ENCODE data around the gene CTSA. TPM values are rescaled to one million over a fixed set of nuclear protein-coding genes. Genes with fewer than 3 reads are reported as not detected.

Gene CTSA
- total and polyA plus RNA-seq, 9 of the 15 experiments (the other 6 are each of a cell fraction or from before 2014, with no cell fraction given), result 8.8 to 61.7 (median 28.3) TPM

- TF ChIP-seq, protein P1, sequence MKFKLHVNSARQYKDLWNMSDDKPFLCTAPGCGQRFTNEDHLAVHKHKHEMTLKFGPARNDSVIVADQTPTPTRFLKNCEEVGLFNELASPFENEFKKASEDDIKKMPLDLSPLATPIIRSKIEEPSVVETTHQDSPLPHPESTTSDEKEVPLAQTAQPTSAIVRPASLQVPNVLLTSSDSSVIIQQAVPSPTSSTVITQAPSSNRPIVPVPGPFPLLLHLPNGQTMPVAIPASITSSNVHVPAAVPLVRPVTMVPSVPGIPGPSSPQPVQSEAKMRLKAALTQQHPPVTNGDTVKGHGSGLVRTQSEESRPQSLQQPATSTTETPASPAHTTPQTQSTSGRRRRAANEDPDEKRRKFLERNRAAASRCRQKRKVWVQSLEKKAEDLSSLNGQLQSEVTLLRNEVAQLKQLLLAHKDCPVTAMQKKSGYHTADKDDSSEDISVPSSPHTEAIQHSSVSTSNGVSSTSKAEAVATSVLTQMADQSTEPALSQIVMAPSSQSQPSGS (CRISPR knock-in tag; IDR thresholded peaks at IDR 0.05), result no peak
- no peak for TF ChIP-seq HLTF (IDR thresholded peaks at IDR 0.05)
- TF ChIP-seq TBL1XR1 (IDR thresholded peaks at IDR 0.05; ENCODE audit: low read length in 2 of 2), result peak; percentile 38 to 98; a peak in 2 of 4 replicates
- TF ChIP-seq CCNT2 (IDR thresholded peaks at IDR 0.05; ENCODE audit: borderline replicate concordance, extremely low read depth, insufficient read length, low read depth, low read length), result no peak
- TF ChIP-seq, protein P2, sequence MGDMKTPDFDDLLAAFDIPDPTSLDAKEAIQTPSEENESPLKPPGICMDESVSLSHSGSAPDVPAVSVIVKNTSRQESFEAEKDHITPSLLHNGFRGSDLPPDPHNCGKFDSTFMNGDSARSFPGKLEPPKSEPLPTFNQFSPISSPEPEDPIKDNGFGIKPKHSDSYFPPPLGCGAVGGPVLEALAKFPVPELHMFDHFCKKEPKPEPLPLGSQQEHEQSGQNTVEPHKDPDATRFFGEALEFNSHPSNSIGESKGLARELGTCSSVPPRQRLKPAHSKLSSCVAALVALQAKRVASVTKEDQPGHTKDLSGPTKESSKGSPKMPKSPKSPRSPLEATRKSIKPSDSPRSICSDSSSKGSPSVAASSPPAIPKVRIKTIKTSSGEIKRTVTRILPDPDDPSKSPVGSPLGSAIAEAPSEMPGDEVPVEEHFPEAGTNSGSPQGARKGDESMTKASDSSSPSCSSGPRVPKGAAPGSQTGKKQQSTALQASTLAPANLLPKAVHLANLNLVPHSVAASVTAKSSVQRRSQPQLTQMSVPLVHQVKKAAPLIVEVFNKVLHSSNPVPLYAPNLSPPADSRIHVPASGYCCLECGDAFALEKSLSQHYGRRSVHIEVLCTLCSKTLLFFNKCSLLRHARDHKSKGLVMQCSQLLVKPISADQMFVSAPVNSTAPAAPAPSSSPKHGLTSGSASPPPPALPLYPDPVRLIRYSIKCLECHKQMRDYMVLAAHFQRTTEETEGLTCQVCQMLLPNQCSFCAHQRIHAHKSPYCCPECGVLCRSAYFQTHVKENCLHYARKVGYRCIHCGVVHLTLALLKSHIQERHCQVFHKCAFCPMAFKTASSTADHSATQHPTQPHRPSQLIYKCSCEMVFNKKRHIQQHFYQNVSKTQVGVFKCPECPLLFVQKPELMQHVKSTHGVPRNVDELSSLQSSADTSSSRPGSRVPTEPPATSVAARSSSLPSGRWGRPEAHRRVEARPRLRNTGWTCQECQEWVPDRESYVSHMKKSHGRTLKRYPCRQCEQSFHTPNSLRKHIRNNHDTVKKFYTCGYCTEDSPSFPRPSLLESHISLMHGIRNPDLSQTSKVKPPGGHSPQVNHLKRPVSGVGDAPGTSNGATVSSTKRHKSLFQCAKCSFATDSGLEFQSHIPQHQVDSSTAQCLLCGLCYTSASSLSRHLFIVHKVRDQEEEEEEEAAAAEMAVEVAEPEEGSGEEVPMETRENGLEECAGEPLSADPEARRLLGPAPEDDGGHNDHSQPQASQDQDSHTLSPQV (IDR thresholded peaks at IDR 0.05), result no peak
- TF ChIP-seq FOS (IDR thresholded peaks at IDR 0.05; ENCODE audit: extremely low read depth, insufficient read length), result no peak
- peak; percentile 70; the same call in 1 of the 2 replicates for TF ChIP-seq PML (IDR thresholded peaks at IDR 0.05; ENCODE audit: low read length)
- TF ChIP-seq, protein P3, sequence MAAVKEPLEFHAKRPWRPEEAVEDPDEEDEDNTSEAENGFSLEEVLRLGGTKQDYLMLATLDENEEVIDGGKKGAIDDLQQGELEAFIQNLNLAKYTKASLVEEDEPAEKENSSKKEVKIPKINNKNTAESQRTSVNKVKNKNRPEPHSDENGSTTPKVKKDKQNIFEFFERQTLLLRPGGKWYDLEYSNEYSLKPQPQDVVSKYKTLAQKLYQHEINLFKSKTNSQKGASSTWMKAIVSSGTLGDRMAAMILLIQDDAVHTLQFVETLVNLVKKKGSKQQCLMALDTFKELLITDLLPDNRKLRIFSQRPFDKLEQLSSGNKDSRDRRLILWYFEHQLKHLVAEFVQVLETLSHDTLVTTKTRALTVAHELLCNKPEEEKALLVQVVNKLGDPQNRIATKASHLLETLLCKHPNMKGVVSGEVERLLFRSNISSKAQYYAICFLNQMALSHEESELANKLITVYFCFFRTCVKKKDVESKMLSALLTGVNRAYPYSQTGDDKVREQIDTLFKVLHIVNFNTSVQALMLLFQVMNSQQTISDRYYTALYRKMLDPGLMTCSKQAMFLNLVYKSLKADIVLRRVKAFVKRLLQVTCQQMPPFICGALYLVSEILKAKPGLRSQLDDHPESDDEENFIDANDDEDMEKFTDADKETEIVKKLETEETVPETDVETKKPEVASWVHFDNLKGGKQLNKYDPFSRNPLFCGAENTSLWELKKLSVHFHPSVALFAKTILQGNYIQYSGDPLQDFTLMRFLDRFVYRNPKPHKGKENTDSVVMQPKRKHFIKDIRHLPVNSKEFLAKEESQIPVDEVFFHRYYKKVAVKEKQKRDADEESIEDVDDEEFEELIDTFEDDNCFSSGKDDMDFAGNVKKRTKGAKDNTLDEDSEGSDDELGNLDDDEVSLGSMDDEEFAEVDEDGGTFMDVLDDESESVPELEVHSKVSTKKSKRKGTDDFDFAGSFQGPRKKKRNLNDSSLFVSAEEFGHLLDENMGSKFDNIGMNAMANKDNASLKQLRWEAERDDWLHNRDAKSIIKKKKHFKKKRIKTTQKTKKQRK (IDR thresholded peaks at IDR 0.05; ENCODE audit: borderline replicate concordance, low read depth, low read length), result no peak
- peak; percentile 62 for TF ChIP-seq BHLHE40 (IDR thresholded peaks at IDR 0.05; ENCODE audit: low read length)
- TF ChIP-seq TEAD4 (IDR thresholded peaks at IDR 0.05; ENCODE audit: low read length), result peak; percentile 96
- TF ChIP-seq TEAD4 (CRISPR knock-in tag; IDR thresholded peaks at IDR 0.05; ENCODE audit: borderline replicate concordance), result no peak
- TF ChIP-seq, protein P4, sequence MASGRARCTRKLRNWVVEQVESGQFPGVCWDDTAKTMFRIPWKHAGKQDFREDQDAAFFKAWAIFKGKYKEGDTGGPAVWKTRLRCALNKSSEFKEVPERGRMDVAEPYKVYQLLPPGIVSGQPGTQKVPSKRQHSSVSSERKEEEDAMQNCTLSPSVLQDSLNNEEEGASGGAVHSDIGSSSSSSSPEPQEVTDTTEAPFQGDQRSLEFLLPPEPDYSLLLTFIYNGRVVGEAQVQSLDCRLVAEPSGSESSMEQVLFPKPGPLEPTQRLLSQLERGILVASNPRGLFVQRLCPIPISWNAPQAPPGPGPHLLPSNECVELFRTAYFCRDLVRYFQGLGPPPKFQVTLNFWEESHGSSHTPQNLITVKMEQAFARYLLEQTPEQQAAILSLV (tag; IDR thresholded peaks at IDR 0.05), result no peak
- no peak for TF ChIP-seq MTA1 (IDR thresholded peaks at IDR 0.05; ENCODE audit: borderline replicate concordance)
- peak; percentile 96 for TF ChIP-seq CBFA2T3 (IDR thresholded peaks at IDR 0.05)
- no peak for TF ChIP-seq HNRNPH1 (optimal IDR thresholded peaks at IDR 0.05; ENCODE audit: low read depth, low read length)
- TF ChIP-seq, protein P5, sequence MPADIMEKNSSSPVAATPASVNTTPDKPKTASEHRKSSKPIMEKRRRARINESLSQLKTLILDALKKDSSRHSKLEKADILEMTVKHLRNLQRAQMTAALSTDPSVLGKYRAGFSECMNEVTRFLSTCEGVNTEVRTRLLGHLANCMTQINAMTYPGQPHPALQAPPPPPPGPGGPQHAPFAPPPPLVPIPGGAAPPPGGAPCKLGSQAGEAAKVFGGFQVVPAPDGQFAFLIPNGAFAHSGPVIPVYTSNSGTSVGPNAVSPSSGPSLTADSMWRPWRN (IDR thresholded peaks at IDR 0.05; ENCODE audit: low read depth), result peak; percentile 91
- no peak for TF ChIP-seq ZKSCAN3 (CRISPR knock-in tag; IDR thresholded peaks at IDR 0.05)
- 0 out of 2 replicates have a peak, but pooled peaks have one; percentile 58 for TF ChIP-seq FOXJ2 (tag; IDR thresholded peaks at IDR 0.05)
Measured at GRCh38 chr20:45935416-45936046, 44.4 kb downstream of the CTSA start (continued).

Data from K562 (cell line).